PC-3 (cell line): ENCODE results near the gene CDHR2. TPM values are rescaled to one million over a fixed set of nuclear protein-coding genes. Genes with fewer than 3 reads are reported as not detected.
"Not testable (repeated sequence)": the region's sequence is repeated elsewhere in the genome, so short reads cannot be mapped to it uniquely, and the experiment has no call there.

Experiments
- ATAC-seq: fragments of 200-7000 bp; cut with Tn5 transposase; 2 replicates; pipeline ENCODE4 v1.9.1; 2020; ENCODE audit warnings: mild to moderate bottlenecking, moderate library complexity
- BruUV-seq: library from RNA; stranded (reverse); fragments of 400-500 nt; replicated peaks from 2 replicates; lab custom pipeline; 2021; lab: Mats Ljungman, UMichigan
- CTCF ChIA-PET: fragments of 300-600 bp; sonication (Branson Sonifier 250); formaldehyde crosslinking; loops from one replicate; lab custom pipeline; 2022; ENCODE audit warnings: antibody characterized with exemption; lab: Charles Lee
- POLR2A ChIA-PET: fragments of 300-600 bp; sonication (Branson Sonifier 250); formaldehyde crosslinking; loops from one replicate; lab custom pipeline; 2022; ENCODE audit warnings: antibody characterized with exemption; ENCODE audit not compliant: unreplicated experiment; lab: Charles Lee
- DNase-seq: peaks from one replicate; pipeline ENCODE4 v3.0.0-alpha.2; 2015
- H2AFZ ChIP-seq: fragments of 300-600 bp; sonication (generic); 2 replicates; pipeline ENCODE4 v1.6.0; 2016; ENCODE audit warnings: antibody characterized with exemption, low read length
- H3F3A ChIP-seq: fragments of 300-600 bp; sonication (generic); one replicate; pipeline ENCODE4 v1.6.0; 2017; ENCODE audit warnings: antibody characterized with exemption, low read length, control low read depth, mild to moderate bottlenecking; ENCODE audit not compliant: unreplicated experiment
- H3K27ac ChIP-seq: fragments of 300-600 bp; sonication (generic); 2 replicates; pipeline ENCODE4 v1.5.1; 2016; ENCODE audit warnings: mild to moderate bottlenecking, low read length
- H3K27me3 ChIP-seq: fragments of 300-600 bp; sonication (generic); 2 replicates; pipeline ENCODE4 v1.6.1; 2016; ENCODE audit warnings: low read length, mixed read lengths
- H3K36me3 ChIP-seq: fragments of 300-600 bp; sonication (generic); 2 replicates; pipeline ENCODE4 v1.6.1; 2016; ENCODE audit warnings: low read depth, mixed run types, low read length, mixed read lengths
- H3K4me1 ChIP-seq: fragments of 300-600 bp; sonication (generic); 2 replicates; pipeline ENCODE4 v1.5.1; 2016; ENCODE audit warnings: low read length; ENCODE audit not compliant: insufficient read depth
- H3K4me2 ChIP-seq: fragments of 300-600 bp; sonication (generic); 2 replicates; pipeline ENCODE4 v1.6.0; 2016; ENCODE audit warnings: low read length
- H3K4me3 ChIP-seq: fragments of 300-600 bp; sonication (generic); 2 replicates; pipeline ENCODE4 v1.5.1; 2016; ENCODE audit warnings: mild to moderate bottlenecking, low read length, mixed read lengths
- H3K79me2 ChIP-seq: fragments of 300-600 bp; sonication (generic); 2 replicates; pipeline ENCODE4 v1.6.1; 2017; ENCODE audit warnings: low read length, mixed read lengths
- H3K9ac ChIP-seq: fragments of 300-600 bp; sonication (generic); 2 replicates; pipeline ENCODE4 v1.6.0; 2016; ENCODE audit warnings: mild to moderate bottlenecking, low read length
- H3K9me2 ChIP-seq: fragments of 300-600 bp; sonication (generic); replicated peaks from 2 replicates; pipeline ENCODE4 v1.6.1; 2016; ENCODE audit warnings: mixed run types, low read length, mixed read lengths
- H3K9me3 ChIP-seq: fragments of 300-600 bp; sonication (generic); 2 replicates; pipeline ENCODE4 v1.6.1; 2016; ENCODE audit warnings: low read length, mixed read lengths
- H4K20me1 ChIP-seq: fragments of 300-600 bp; sonication (generic); 2 replicates; pipeline ENCODE4 v1.6.1; 2016; ENCODE audit warnings: low read length, mixed read lengths
- CTCF ChIP-seq: fragments of 300-600 bp; sonication (generic); conservative IDR thresholded peaks from 2 replicates; pipeline ENCODE4 v1.5.1; 2017; ENCODE audit warnings: antibody characterized with exemption, low read depth, mild to moderate bottlenecking, low read length
- EZH2 ChIP-seq: fragments of 300-600 bp; sonication (generic); IDR thresholded peaks from one replicate; pipeline ENCODE4 v1.6.1; 2017; ENCODE audit warnings: antibody characterized with exemption, mild to moderate bottlenecking, low read length; ENCODE audit not compliant: unreplicated experiment
- EZH2phosphoT487 ChIP-seq: fragments of 300-600 bp; sonication (generic); IDR thresholded peaks from 2 replicates; pipeline ENCODE4 v1.6.1; 2018; ENCODE audit warnings: mild to moderate bottlenecking, antibody characterized with exemption, low read length, borderline replicate concordance
- intact Hi-C: fragments of 100-400 bp; cut with micrococcal nuclease; formaldehyde crosslinking; loops from 2 replicates; pipeline ENCODE4 v1.9.0; 2023
- total RNA-seq: library from RNA; depleted of rRNA; stranded (reverse); fragments of >200 nt; gene quantifications from 2 replicates; pipeline ENCODE4 v1.2.3, GENCODE V29; 2014

Gene CDHR2
- total RNA-seq, 1 experiment from 2014 or later: 0.07 TPM

- Histone ChIP-seq H3K4me2 (no peak overlapping the region), H3F3A (no peaks in the 10 kb centered on the region), H3K36me3 (no peaks in the 10 kb centered on the region), H3K9me3 (no peaks in the 10 kb centered on the region), H4K20me1 (no peaks in the 10 kb centered on the region), H3K9me2 (no peaks in the 10 kb centered on the region), H3K4me1 (peaks cover 44% of the 10 kb centered on the region), H3K4me3 (no peak overlapping the region), H3K9ac (no peak overlapping the region), H2AFZ (no peak overlapping the region), H3K27ac (no peak overlapping the region), H3K27me3 (no peaks in the 10 kb centered on the region), H3K79me2 (peaks cover 6% of the 10 kb centered on the region)
- ChIA-PET POLR2A (no interaction called here), CTCF (no interaction called here)
- DNase-seq: no peak
- TF ChIP-seq CTCF: no peak
- TF ChIP-seq EZH2: no peak
- no peak for TF ChIP-seq EZH2phosphoT487
- intact Hi-C loops: no loop called here
- no peak for ATAC-seq
- BruUV-seq: no TSS peak
These were observed 729 bp downstream of the CDHR2 start for GRCh38 chr5:176549871-176550270.

GRCh38 chr5:176550275-176550831, 1.2 kb downstream of the CDHR2 start:
- DNase-seq (no peak), ATAC-seq (no peak)
- intact Hi-C loops: no loop called here
- no peaks in the 10 kb centered on the region for H3K36me3 ChIP-seq
- TF ChIP-seq EZH2phosphoT487 (no peak), CTCF (no peak), EZH2 (no peak)
- ChIA-PET POLR2A (no interaction called here), CTCF (no interaction called here)
- peaks cover 41% of the 10 kb centered on the region for H3K4me1 ChIP-seq
- H3K9ac ChIP-seq: no peak overlapping the region
- no TSS peak for BruUV-seq
- H3K4me3 ChIP-seq: no peak overlapping the region
- no peaks in the 10 kb centered on the region for H4K20me1 ChIP-seq
- H3K9me3 ChIP-seq: no peaks in the 10 kb centered on the region
- peaks cover under 1% of the 10 kb centered on the region; the same call in 1 of the 2 replicates for H3K79me2 ChIP-seq
- no peaks in the 10 kb centered on the region for H3F3A ChIP-seq
- H3K27me3 ChIP-seq: no peaks in the 10 kb centered on the region
- no peak overlapping the region for H2AFZ ChIP-seq
- H3K27ac ChIP-seq: no peak overlapping the region
- no peak overlapping the region for H3K4me2 ChIP-seq
- no peaks in the 10 kb centered on the region for H3K9me2 ChIP-seq

- H3K4me1 ChIP-seq: peaks cover 41% of the 10 kb centered on the region
- H3K79me2 ChIP-seq, H3K4me3 ChIP-seq, H3K9ac ChIP-seq, H3K9me2 ChIP-seq, intact Hi-C loops, H3K4me2 ChIP-seq, CTCF ChIA-PET, H3K27ac ChIP-seq, DNase-seq, ATAC-seq, H3K9me3 ChIP-seq, H2AFZ ChIP-seq, H3F3A ChIP-seq, POLR2A ChIA-PET, H3K36me3 ChIP-seq, H3K27me3 ChIP-seq, BruUV-seq, H4K20me1 ChIP-seq: not testable (repeated sequence)
These were observed 1.8 kb downstream of the CDHR2 start for GRCh38 chr5:176550937-176551336.
